Osteocyte (in vitro differentiated cells): ENCODE results near the gene USP48. TPM values are rescaled to one million over a fixed set of nuclear protein-coding genes. Genes with fewer than 3 reads are reported as not detected.
"Not testable (repeated sequence)": the region's sequence is repeated elsewhere in the genome, so short reads cannot be mapped to it uniquely, and the experiment has no call there.

ENCODE experiments used
- DNase-seq: peaks from one replicate; pipeline ENCODE4 v3.0.0; 2021; ENCODE audit warnings: mixed read lengths; ENCODE audit not compliant: unreplicated experiment; ENCODE audit errors: extremely low spot score
- H3K27ac Mint-ChIP-seq: one replicate; pipeline ENCODE4 v1.8.0; 2021; ENCODE audit warnings: mild to moderate bottlenecking, mixed read lengths; ENCODE audit not compliant: unreplicated experiment
- H3K27me3 Mint-ChIP-seq: one replicate; pipeline ENCODE4 v1.8.0; 2021; ENCODE audit warnings: mixed read lengths; ENCODE audit not compliant: unreplicated experiment
- H3K36me3 Mint-ChIP-seq: one replicate; pipeline ENCODE4 v1.8.0; 2021; ENCODE audit warnings: mixed read lengths; ENCODE audit not compliant: unreplicated experiment
- H3K4me1 Mint-ChIP-seq: one replicate; pipeline ENCODE4 v1.8.0; 2021; ENCODE audit warnings: mixed read lengths; ENCODE audit not compliant: unreplicated experiment
- H3K4me3 Mint-ChIP-seq: one replicate; pipeline ENCODE4 v1.8.0; 2021; ENCODE audit warnings: mild to moderate bottlenecking, moderate library complexity, mixed read lengths; ENCODE audit not compliant: unreplicated experiment
- H3K9me3 Mint-ChIP-seq: one replicate; pipeline ENCODE4 v1.8.0; 2021; ENCODE audit warnings: mixed read lengths; ENCODE audit not compliant: unreplicated experiment
- total RNA-seq: library from RNA; stranded (reverse); gene quantifications from 2 replicates; pipeline ENCODE4 v1.2.1, GENCODE V29; 2021
- TF ChIP-seq, protein P1 (sequence below): fragments of 200-600 bp; sonication (generic); IDR thresholded peaks from 2 replicates; pipeline ENCODE4 v1.5.0; 2021; ENCODE audit warnings: antibody characterized with exemption, mild to moderate bottlenecking, moderate library complexity

USP48 gene
- total RNA-seq, 1 donor from 2014 or later, result 73.6 TPM

- DNase-seq, result no peak
- H3K27me3 Mint-ChIP-seq, result peaks cover 24% of the 10 kb centered on the region
- TF ChIP-seq, protein P1, sequence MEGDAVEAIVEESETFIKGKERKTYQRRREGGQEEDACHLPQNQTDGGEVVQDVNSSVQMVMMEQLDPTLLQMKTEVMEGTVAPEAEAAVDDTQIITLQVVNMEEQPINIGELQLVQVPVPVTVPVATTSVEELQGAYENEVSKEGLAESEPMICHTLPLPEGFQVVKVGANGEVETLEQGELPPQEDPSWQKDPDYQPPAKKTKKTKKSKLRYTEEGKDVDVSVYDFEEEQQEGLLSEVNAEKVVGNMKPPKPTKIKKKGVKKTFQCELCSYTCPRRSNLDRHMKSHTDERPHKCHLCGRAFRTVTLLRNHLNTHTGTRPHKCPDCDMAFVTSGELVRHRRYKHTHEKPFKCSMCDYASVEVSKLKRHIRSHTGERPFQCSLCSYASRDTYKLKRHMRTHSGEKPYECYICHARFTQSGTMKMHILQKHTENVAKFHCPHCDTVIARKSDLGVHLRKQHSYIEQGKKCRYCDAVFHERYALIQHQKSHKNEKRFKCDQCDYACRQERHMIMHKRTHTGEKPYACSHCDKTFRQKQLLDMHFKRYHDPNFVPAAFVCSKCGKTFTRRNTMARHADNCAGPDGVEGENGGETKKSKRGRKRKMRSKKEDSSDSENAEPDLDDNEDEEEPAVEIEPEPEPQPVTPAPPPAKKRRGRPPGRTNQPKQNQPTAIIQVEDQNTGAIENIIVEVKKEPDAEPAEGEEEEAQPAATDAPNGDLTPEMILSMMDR, result no peak
- no peaks in the 10 kb centered on the region for H3K36me3 Mint-ChIP-seq
- no peak overlapping the region for H3K4me3 Mint-ChIP-seq
- no peak overlapping the region for H3K27ac Mint-ChIP-seq
- H3K4me1 Mint-ChIP-seq, result peaks cover 2% of the 10 kb centered on the region
- H3K9me3 Mint-ChIP-seq, result no peaks in the 10 kb centered on the region
Measured at GRCh38 chr1:21631944-21632887, 150.7 kb downstream of the USP48 start.

DNA sequence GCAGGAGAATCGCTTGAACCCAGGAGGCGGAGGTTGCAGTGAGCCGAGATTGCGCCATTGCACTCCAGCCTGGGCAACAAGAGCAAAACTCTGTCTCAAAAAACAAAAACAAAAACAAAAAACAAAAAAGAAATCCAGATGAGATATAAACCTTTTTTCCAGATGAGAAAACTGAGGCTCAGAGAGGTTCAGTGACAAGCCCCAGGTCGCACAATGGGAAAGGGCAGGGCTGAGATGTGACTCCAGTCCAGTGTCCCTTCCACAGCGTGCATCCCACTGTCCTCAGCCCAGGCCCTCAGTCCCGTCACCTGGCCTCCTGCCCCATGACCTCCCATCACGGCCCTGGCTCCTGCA, 151.4 kb downstream of the USP48 start:
- DNase-seq, H3K4me3 Mint-ChIP-seq, H3K36me3 Mint-ChIP-seq, H3K9me3 Mint-ChIP-seq, H3K27ac Mint-ChIP-seq, H3K4me1 Mint-ChIP-seq: not testable (repeated sequence)
- peaks cover 24% of the 10 kb centered on the region for H3K27me3 Mint-ChIP-seq

DNA sequence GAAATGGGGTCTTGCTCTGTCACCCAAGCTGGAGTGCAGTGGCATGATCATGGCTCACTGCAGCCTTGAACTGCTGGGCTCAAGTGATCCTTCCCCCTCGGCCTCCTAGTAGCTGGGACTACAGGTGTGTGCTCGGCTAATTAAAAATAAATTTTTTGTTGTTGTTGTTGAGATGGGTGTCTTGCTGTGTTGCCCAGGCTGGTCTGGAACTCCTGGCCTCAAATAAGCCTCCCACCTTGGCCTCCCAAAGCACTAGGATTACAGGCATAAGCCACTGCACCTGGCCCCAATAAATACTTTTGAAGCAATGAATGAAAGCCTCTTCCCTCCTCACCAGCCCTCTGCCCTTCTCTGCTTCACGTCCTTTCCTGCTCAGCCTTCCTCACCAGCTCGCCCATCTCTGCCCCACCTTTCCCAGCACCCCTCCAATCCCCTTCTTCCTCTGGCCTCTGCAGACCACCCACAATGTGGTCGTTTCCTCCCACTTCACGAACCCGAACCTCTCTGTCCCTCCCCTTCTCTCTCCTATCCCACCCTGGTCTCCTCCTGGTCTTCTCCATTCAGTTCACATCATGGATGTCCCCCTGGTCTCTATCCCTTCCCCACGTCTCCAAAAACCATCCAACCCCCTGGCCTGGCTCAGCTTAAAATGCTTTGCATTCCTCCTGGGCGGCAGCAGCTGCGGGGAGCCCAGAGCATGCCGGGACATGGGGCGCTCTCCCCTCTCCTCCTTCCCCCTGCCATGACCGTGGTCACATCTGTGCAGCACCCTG, 152.2 kb downstream of the USP48 start:
- peaks cover 22% of the 10 kb centered on the region for H3K27me3 Mint-ChIP-seq
- H3K9me3 Mint-ChIP-seq, result no peaks in the 10 kb centered on the region
- DNase-seq, result no peak
- no peaks in the 10 kb centered on the region for H3K36me3 Mint-ChIP-seq
- no peak overlapping the region for H3K27ac Mint-ChIP-seq
- H3K4me1 Mint-ChIP-seq, result peaks cover 2% of the 10 kb centered on the region
- TF ChIP-seq, protein P1, result no peak
- no peak overlapping the region for H3K4me3 Mint-ChIP-seq

- H3K27ac Mint-ChIP-seq, result no peak overlapping the region
- H3K4me3 Mint-ChIP-seq, result no peak overlapping the region
- no peak for DNase-seq
- H3K9me3 Mint-ChIP-seq, result no peaks in the 10 kb centered on the region
- H3K36me3 Mint-ChIP-seq, result no peaks in the 10 kb centered on the region
- TF ChIP-seq, protein P1, result no peak
- peaks cover 21% of the 10 kb centered on the region for H3K27me3 Mint-ChIP-seq
- peaks cover 2% of the 10 kb centered on the region for H3K4me1 Mint-ChIP-seq
Measured at GRCh38 chr1:21629971-21630370, 153.0 kb downstream of the USP48 start.

DNA sequence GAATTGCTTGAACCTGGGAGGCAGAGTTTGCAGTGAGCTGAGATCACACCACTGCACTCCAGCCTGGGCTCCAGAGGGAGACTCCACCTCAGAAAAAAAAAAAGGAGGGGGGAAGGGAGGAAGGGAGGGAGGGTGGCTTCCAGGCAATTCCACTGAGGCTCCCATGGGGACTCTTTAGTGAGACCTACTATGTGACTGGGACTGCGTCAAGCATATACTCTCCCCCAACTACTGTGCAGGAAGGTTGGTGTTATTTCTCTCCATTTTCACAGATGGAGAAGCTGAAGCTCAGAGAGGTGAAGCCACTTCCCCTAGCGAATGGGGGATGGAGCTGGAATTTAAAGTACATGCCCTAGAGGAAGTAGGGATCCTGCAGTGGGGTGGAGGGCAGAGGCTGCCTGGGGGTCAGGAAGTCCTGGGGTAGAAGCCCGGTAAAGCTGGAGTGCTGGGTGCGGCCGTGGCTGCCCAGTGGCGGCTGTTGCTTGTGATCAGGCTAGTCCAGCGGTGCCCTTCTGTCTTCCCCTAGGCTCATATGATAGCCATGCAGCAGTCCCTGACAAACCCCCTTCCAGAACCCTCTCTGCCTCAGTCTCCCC, 154.1 kb downstream of the USP48 start:
- Mint-ChIP-seq H3K9me3 (no peaks in the 10 kb centered on the region), H3K4me1 (peaks cover 2% of the 10 kb centered on the region), H3K4me3 (no peak overlapping the region), H3K27ac (no peak overlapping the region), H3K36me3 (no peaks in the 10 kb centered on the region), H3K27me3 (peaks cover 21% of the 10 kb centered on the region)
- no peak for DNase-seq
- TF ChIP-seq, protein P1, result no peak

Other genes with a start within 250 kb of the USP48 start
- gene RAP1GAP, start 113.8 kb downstream of the USP48 start, total RNA-seq, result 3.5 and 3.8 TPM in 2 replicates
- not detected in 2 replicates for gene LDLRAD2, start 29.1 kb upstream of the USP48 start, total RNA-seq
- gene HSPG2, start 154.2 kb upstream of the USP48 start, total RNA-seq, result 197 and 230 TPM in 2 replicates
- gene CELA3B, start 193.9 kb upstream of the USP48 start, total RNA-seq, result not detected in 2 replicates
- not detected in 2 replicates for gene CELA3A, start 218.5 kb upstream of the USP48 start, total RNA-seq